Right lobe of liver (tissue), 4 donors: Measurements from ENCODE around the gene SLC17A9.

ENCODE experiments used
- CTCF ChIP-seq, 4 donors: fragments of 200-600 bp in 3 of 4; fragments of 450-650 bp in 1 of 4; IDR thresholded peaks; one replicate each; pipeline versions ENCODE4 v1.5.1 to v1.8.0; 2016 to 2022; ENCODE audit warnings: antibody characterized with exemption in 4 of 4, mild to moderate bottlenecking in 2 of 4
- POLR2A ChIP-seq: fragments of 450-650 bp; IDR thresholded peaks from one replicate; pipeline ENCODE4 v1.6.1; 2017; ENCODE audit warnings: antibody characterized with exemption, mild to moderate bottlenecking
- donor health status: DM: no; HTN: no; CAD: no.
- donor health status: DM: no; HTN: no; CAD: no.
- donor health status: DM: no; HTN: yes; CAD: no.

- no peak for TF ChIP-seq CTCF (IDR thresholded peaks at IDR 0.05)
- TF ChIP-seq POLR2A = no peak
These were observed 63.3 kb downstream of the SLC17A9 start for GRCh38 chr20:63015662-63016361.
